ENCODE measurements around the gene SMG1. TPM values are rescaled to one million over a fixed set of nuclear protein-coding genes. Genes with fewer than 3 reads are reported as not detected.

Gene SMG1
- polyA plus RNA-seq, 1 experiment: 38.7 TPM

DNA sequence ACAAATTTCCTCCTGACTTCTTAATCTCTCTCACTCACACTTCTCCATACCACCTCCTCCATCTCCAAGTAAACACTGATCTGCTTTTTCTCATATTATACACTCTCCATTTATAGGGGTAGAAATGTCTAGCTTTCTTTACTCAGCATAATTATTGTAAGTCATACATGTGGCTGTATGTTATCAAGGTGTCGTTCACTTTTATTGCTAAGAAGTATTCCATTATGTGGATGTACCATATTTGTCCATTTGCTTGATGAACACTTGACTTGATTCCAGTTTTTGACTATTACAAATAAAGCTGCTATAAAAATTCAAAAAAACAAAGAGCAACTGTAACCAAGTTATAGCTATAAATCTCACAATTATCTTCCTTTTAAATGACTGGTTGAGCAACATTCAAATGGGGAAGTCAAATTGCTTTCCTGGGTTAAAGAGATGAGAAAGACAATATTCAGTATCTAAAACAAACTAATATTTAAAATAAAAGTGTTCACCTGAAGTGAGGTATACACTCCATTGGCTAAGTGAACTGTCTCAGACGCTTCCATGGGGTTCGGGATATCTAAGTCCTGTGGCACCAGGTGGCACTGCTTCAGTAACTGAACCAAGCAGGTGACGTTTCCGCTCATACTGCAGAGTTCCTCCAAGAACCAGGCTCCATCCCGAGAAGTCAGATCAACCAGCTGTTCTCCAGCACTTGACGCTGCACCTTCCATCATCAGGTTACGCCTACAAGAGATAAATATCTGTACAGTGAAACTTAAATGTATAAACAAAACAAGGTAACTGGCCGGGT, 92.3 kb downstream of the SMG1 start:
- no peak overlapping the region for H3K27ac ChIP-seq (ENCODE audit: low read depth, low read length)
- DNase-seq (ENCODE audit: low read depth, low spot score): no peak
- H3K9me3 ChIP-seq (ENCODE audit: control insufficient read depth, insufficient read depth, low read length): no peaks in the 10 kb centered on the region
- POLR2A ChIA-PET: interaction anchor here (1.7 kb wide), 1 partner anchor 32 kb away, joined by 4 read pairs; the partner anchor contains the start of gene ARL6IP1
- CTCF ChIA-PET: interaction anchor here (1.0 to 2.8 kb wide), 2 partner anchors 32 to 136 kb away, joined by 3 to 9 read pairs; partner anchors contain the start of gene ARL6IP1
- no peak overlapping the region for H3K4me3 ChIP-seq (ENCODE audit: low read depth, low read length)
- TF ChIP-seq, protein P1, sequence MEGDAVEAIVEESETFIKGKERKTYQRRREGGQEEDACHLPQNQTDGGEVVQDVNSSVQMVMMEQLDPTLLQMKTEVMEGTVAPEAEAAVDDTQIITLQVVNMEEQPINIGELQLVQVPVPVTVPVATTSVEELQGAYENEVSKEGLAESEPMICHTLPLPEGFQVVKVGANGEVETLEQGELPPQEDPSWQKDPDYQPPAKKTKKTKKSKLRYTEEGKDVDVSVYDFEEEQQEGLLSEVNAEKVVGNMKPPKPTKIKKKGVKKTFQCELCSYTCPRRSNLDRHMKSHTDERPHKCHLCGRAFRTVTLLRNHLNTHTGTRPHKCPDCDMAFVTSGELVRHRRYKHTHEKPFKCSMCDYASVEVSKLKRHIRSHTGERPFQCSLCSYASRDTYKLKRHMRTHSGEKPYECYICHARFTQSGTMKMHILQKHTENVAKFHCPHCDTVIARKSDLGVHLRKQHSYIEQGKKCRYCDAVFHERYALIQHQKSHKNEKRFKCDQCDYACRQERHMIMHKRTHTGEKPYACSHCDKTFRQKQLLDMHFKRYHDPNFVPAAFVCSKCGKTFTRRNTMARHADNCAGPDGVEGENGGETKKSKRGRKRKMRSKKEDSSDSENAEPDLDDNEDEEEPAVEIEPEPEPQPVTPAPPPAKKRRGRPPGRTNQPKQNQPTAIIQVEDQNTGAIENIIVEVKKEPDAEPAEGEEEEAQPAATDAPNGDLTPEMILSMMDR (IDR thresholded peaks at IDR 0.05; ENCODE audit: low read depth, low read length): no peak
- H3K27me3 ChIP-seq (ENCODE audit: control insufficient read depth, insufficient read depth, low read length): no peaks in the 10 kb centered on the region

DNA sequence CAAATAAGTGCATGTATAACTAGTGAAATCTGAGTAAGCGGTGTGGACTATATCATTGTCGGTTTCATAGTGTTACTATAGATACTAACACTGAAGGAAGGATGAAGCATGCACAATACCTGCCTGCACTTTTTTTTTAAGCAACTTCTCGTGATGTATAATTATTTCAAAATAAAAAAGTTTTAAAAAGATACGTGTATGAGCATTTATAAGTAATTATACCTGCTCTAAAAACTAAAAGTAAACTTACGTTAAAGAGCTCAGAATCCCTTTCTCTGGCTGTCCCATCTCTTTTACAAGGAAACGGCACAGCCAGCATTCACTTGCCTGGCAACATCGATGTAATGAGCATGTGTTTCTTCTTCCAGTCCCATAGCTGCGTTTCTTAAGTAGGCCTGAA, 93.6 kb downstream of the SMG1 start:
- no peak for DNase-seq (ENCODE audit: low read depth, low spot score)
- Histone ChIP-seq H3K9me3 (ENCODE audit: control insufficient read depth, insufficient read depth, low read length) (no peaks in the 10 kb centered on the region), H3K4me3 (ENCODE audit: low read depth, low read length) (no peak overlapping the region), H3K27ac (ENCODE audit: low read depth, low read length) (no peak overlapping the region), H3K27me3 (ENCODE audit: control insufficient read depth, insufficient read depth, low read length) (no peaks in the 10 kb centered on the region)
- CTCF ChIA-PET: interaction anchor here (1.0 to 2.8 kb wide), 2 partner anchors 16 to 31 kb away, joined by 4 to 9 read pairs; partner anchors contain the start of gene ARL6IP1
- POLR2A ChIA-PET: interaction anchor here (1.7 kb wide), 1 partner anchor 31 kb away, joined by 4 read pairs; the partner anchor contains the start of gene ARL6IP1
- TF ChIP-seq, protein P1 (IDR thresholded peaks at IDR 0.05; ENCODE audit: low read depth, low read length): no peak

DNA sequence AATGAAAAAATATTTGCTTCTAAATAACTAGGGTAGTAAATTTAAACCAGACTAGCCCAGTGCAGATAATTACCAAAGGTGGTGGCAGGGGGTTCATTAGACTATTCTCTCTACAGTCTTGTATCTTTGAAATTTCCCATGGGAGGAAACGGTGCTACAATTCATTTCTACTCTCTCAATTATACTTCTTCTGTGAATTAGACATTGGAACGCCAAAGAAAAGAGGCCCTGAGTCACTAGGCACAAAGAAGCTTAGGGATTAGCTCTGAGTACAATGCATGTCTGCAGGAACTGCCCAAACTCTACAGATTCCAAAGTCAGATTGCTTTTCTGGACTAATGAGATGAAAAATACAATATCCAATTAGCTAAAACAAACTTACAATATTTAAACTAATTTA, 94.2 kb downstream of the SMG1 start:
- TF ChIP-seq, protein P1 (IDR thresholded peaks at IDR 0.05; ENCODE audit: low read depth, low read length): no peak
- ChIA-PET POLR2A (interaction anchor here (1.7 kb wide), 1 partner anchor 31 kb away, joined by 4 read pairs; the partner anchor contains the start of gene ARL6IP1), CTCF (interaction anchor here (1.0 to 1.2 kb wide), 3 partner anchors 17 to 31 kb away, joined by 4 to 6 read pairs (median 6); partner anchors contain the start of gene ARL6IP1)
- H3K4me3 ChIP-seq (ENCODE audit: low read depth, low read length): no peak overlapping the region
- no peaks in the 10 kb centered on the region for H3K9me3 ChIP-seq (ENCODE audit: control insufficient read depth, insufficient read depth, low read length)
- DNase-seq (ENCODE audit: low read depth, low spot score): no peak
- no peak overlapping the region for H3K27ac ChIP-seq (ENCODE audit: low read depth, low read length)
- no peaks in the 10 kb centered on the region for H3K27me3 ChIP-seq (ENCODE audit: control insufficient read depth, insufficient read depth, low read length)

DNA sequence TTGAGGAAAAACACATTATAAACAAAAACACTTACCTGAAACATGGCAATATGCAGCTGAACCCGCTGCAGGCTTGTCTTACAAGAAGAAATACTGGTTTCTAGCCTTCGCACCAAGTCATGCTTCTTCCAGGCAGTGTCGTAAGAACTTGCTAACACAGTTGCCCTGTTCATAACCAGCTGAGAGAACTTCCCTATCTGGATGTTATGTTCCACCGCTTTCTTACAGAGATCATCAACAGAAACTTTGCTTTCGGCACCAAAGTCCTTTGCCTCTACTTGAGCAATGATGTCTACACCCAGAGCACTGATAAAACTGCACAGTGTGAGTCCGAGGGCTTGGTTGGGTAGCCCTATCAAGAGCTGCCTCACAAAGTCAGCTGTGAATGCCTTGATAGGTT, 97.0 kb downstream of the SMG1 start:
- no peaks in the 10 kb centered on the region for H3K27me3 ChIP-seq (ENCODE audit: control insufficient read depth, insufficient read depth, low read length)
- H3K9me3 ChIP-seq (ENCODE audit: control insufficient read depth, insufficient read depth, low read length): no peaks in the 10 kb centered on the region
- POLR2A ChIA-PET: no interaction called here
- TF ChIP-seq, protein P1 (IDR thresholded peaks at IDR 0.05; ENCODE audit: low read depth, low read length): no peak
- H3K27ac ChIP-seq (ENCODE audit: low read depth, low read length): no peak overlapping the region
- CTCF ChIA-PET: interaction anchor here (1.1 kb wide), 1 partner anchor 28 kb away, joined by 5 read pairs; the partner anchor contains the start of gene ARL6IP1
- no peak for DNase-seq (ENCODE audit: low read depth, low spot score)
- no peak overlapping the region for H3K4me3 ChIP-seq (ENCODE audit: low read depth, low read length)

DNA sequence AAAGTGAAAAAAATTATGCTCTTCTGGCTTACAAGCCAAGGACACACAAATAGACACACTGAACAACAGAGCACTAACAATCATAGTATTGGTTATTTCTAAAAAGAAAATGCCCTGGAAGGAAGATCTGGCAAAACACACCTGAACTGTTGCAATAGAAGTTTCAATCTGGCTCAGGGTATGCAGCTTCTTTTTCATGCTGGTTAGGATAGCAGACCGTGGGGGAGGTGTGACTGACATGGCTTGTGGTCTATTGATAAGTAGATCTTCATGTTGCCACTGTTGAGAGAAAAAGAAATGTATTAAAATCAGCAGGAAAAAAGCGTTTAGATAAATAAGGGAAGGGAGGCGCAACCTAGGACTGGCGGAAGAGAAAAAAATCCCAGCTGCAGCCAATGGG, 98.3 kb downstream of the SMG1 start:
- no peak for DNase-seq (ENCODE audit: low read depth, low spot score)
- Histone ChIP-seq H3K27ac (ENCODE audit: low read depth, low read length) (no peak overlapping the region), H3K4me3 (ENCODE audit: low read depth, low read length) (no peak overlapping the region), H3K27me3 (ENCODE audit: control insufficient read depth, insufficient read depth, low read length) (no peaks in the 10 kb centered on the region), H3K9me3 (ENCODE audit: control insufficient read depth, insufficient read depth, low read length) (no peaks in the 10 kb centered on the region)
- POLR2A ChIA-PET: no interaction called here
- CTCF ChIA-PET: no interaction called here
- TF ChIP-seq, protein P1 (IDR thresholded peaks at IDR 0.05; ENCODE audit: low read depth, low read length): no peak
